ENCODE results near the gene KIAA1549. TPM values are rescaled to one million over a fixed set of nuclear protein-coding genes. Genes with fewer than 3 reads are reported as not detected.

KIAA1549 gene
- total RNA-seq, 1 donor from 2014 or later: 24.4 TPM

- Mint-ChIP-seq H3K36me3 (peaks cover 14% of the 10 kb centered on the region), H3K4me3 (no peak overlapping the region), H3K4me1 (ENCODE audit: unreplicated experiment) (peaks cover 9% of the 10 kb centered on the region), H3K27me3 (no peaks in the 10 kb centered on the region), H3K9me3 (peaks cover 10% of the 10 kb centered on the region), H3K27ac (no peak overlapping the region)
- no peak for TF ChIP-seq CTCF (conservative IDR thresholded peaks at IDR 0.05)
- no peak for DNase-seq (ENCODE audit: extremely low spot score, unreplicated experiment)
Observed at GRCh38 chr7:138957217-138957616, 24.0 kb downstream of the KIAA1549 start.

GRCh38 chr7:138954545-138955475 lies 26.4 kb downstream of the KIAA1549 start:
- Mint-ChIP-seq H3K4me1 (ENCODE audit: unreplicated experiment) (peaks cover 8% of the 10 kb centered on the region), H3K27ac (no peak overlapping the region), H3K9me3 (peaks cover 10% of the 10 kb centered on the region), H3K27me3 (no peaks in the 10 kb centered on the region), H3K36me3 (peaks cover 16% of the 10 kb centered on the region), H3K4me3 (no peak overlapping the region)
- no peak for TF ChIP-seq CTCF (conservative IDR thresholded peaks at IDR 0.05)
- no peak for DNase-seq (ENCODE audit: extremely low spot score, unreplicated experiment)

GRCh38 chr7:138952791-138953190 lies 28.4 kb downstream of the KIAA1549 start:
- peaks cover 13% of the 10 kb centered on the region for H3K36me3 Mint-ChIP-seq
- H3K27me3 Mint-ChIP-seq: no peaks in the 10 kb centered on the region
- no peak for DNase-seq (ENCODE audit: extremely low spot score, unreplicated experiment)
- H3K4me3 Mint-ChIP-seq: no peak overlapping the region
- TF ChIP-seq CTCF (conservative IDR thresholded peaks at IDR 0.05): no peak
- H3K4me1 Mint-ChIP-seq (ENCODE audit: unreplicated experiment): peaks cover 8% of the 10 kb centered on the region
- peaks cover 6% of the 10 kb centered on the region for H3K9me3 Mint-ChIP-seq
- no peak overlapping the region for H3K27ac Mint-ChIP-seq

- DNase-seq (ENCODE audit: extremely low spot score, unreplicated experiment): no peak
- TF ChIP-seq CTCF (conservative IDR thresholded peaks at IDR 0.05): no peak
- no peaks in the 10 kb centered on the region for H3K27me3 Mint-ChIP-seq
- no peak overlapping the region for H3K4me3 Mint-ChIP-seq
- peaks cover 13% of the 10 kb centered on the region for H3K36me3 Mint-ChIP-seq
- H3K4me1 Mint-ChIP-seq (ENCODE audit: unreplicated experiment): peaks cover 8% of the 10 kb centered on the region
- peaks cover 5% of the 10 kb centered on the region for H3K9me3 Mint-ChIP-seq
- no peak overlapping the region for H3K27ac Mint-ChIP-seq
Observed at GRCh38 chr7:138951953-138952352, 29.2 kb downstream of the KIAA1549 start.

GRCh38 chr7:138949421-138950088 lies 31.6 kb downstream of the KIAA1549 start:
- no peak overlapping the region for H3K4me3 Mint-ChIP-seq
- H3K36me3 Mint-ChIP-seq: peaks cover 3% of the 10 kb centered on the region
- H3K9me3 Mint-ChIP-seq: no peaks in the 10 kb centered on the region
- no peaks in the 10 kb centered on the region for H3K27me3 Mint-ChIP-seq
- no peak for DNase-seq (ENCODE audit: extremely low spot score, unreplicated experiment)
- H3K4me1 Mint-ChIP-seq (ENCODE audit: unreplicated experiment): peaks cover 21% of the 10 kb centered on the region
- no peak for TF ChIP-seq CTCF (conservative IDR thresholded peaks at IDR 0.05)
- no peak overlapping the region for H3K27ac Mint-ChIP-seq

Data from type B pancreatic cell (in vitro differentiated cells).